Breast epithelium (tissue), 4 donors: ENCODE data around the gene NFE2L2. TPM values are rescaled to one million over a fixed set of nuclear protein-coding genes. Genes with fewer than 3 reads are reported as not detected.
"Not testable (repeated sequence)": the region's sequence is repeated elsewhere in the genome, so short reads cannot be mapped to it uniquely, and the experiment has no call there.

Experiments
- DNase-seq, 2 donors: peaks; one replicate each; pipeline ENCODE4 v3.0.0-alpha.2; 2019; ENCODE audit warnings: low spot score in 2 of 2
- H3K27ac ChIP-seq, 2 donors: fragments of 200-600 bp; sonication (generic) in 1 of 2; one replicate each; pipeline ENCODE4 v1.5.1; 2016 to 2019; ENCODE audit warnings: mild to moderate bottlenecking in 1 of 2
- H3K27me3 ChIP-seq, 2 donors: fragments of 200-600 bp; sonication (generic) in 1 of 2; one replicate each; pipeline versions ENCODE4 v1.5.1 to v1.6.0; 2017 to 2019; ENCODE audit warnings: control low read depth in 1 of 2, mild to moderate bottlenecking in 1 of 2
- H3K36me3 ChIP-seq: fragments of 200-600 bp; one replicate; pipeline ENCODE4 v1.5.1; 2019
- H3K4me1 ChIP-seq, 2 donors: fragments of 200-600 bp; sonication (generic); one replicate each; pipeline ENCODE4 v1.5.1; 2016 to 2019; ENCODE audit warnings: control low read depth in 1 of 2
- H3K4me3 ChIP-seq, 3 donors: fragments of 200-600 bp; sonication (generic); 1 replicate in 2 of 3; 2 replicates in 1 of 3; pipeline ENCODE4 v1.5.1; 2016 to 2019; ENCODE audit warnings: mild to moderate bottlenecking in 3 of 3, moderate library complexity in 2 of 3
- H3K9me3 ChIP-seq, 2 donors: fragments of 200-600 bp; sonication (generic) in 1 of 2; one replicate each; pipeline ENCODE4 v1.5.1; 2016 to 2019; ENCODE audit warnings: control low read depth in 1 of 2
- CTCF ChIP-seq, 3 donors: fragments of 450-650 bp; IDR thresholded peaks; one replicate each; pipeline ENCODE4 v1.5.1; 2016 to 2017; ENCODE audit warnings: antibody characterized with exemption in 3 of 3, mild to moderate bottlenecking in 3 of 3, moderate library complexity in 3 of 3
- POLR2A ChIP-seq: fragments of 450-650 bp; IDR thresholded peaks from one replicate; pipeline ENCODE4 v1.6.1; 2016; ENCODE audit warnings: antibody characterized with exemption, mild to moderate bottlenecking, moderate library complexity
- POLR2AphosphoS5 ChIP-seq, 3 donors: sonication (generic); formaldehyde crosslinking; IDR thresholded peaks; one replicate each; pipeline ENCODE4 v1.6.1; 2017; ENCODE audit warnings: antibody characterized with exemption in 3 of 3
- intact Hi-C: fragments of 100-400 bp; cut with DNase I; formaldehyde crosslinking; loops from one replicate; pipeline ENCODE4 v1.15.1; 2023; ENCODE audit warnings: low total_unique reads
- total RNA-seq, 3 donors: library from RNA; depleted of rRNA; stranded (reverse); fragments of >200 nt; gene quantifications; one replicate each; pipeline ENCODE4 v1.1.0, GENCODE V29; 2016

Gene NFE2L2
- 100 to 1,000 TPM in 2 of 3 donors, 10 to 100 TPM in 1; 63.8 to 133 (median 124) TPM for total RNA-seq

GRCh38 chr2:177264693-177265587 is at the start of gene NFE2L2:
NFE2L2 (minus strand) TSS chr2:177264727; CDS start chr2:177264576, 151 bp downstream.
- intact Hi-C loops: loop anchor here (2.0 kb wide), 1 partner anchor 52 kb away; the partner anchor contains the start of gene HNRNPA3
- peak within 1 kb of the TSS; percentile 100 for H3K27ac ChIP-seq
- H3K4me3 ChIP-seq: peak within 1 kb of the TSS; percentile 75 to 99 (median 98)
- H3K36me3 ChIP-seq: no peaks in the 10 kb centered on the region
- H3K27me3 ChIP-seq: no peaks in the 10 kb centered on the region
- DNase-seq: peak; percentile 89 to 90
- no peaks in the 10 kb centered on the region for H3K9me3 ChIP-seq
- peaks cover 0 to 13% of the 10 kb centered on the region in 2 donors for H3K4me1 ChIP-seq
- TF ChIP-seq POLR2AphosphoS5 (IDR thresholded peaks at IDR 0.05) (peak; percentile 93 to 94 (median 93)), POLR2A (peak; percentile 96), CTCF (IDR thresholded peaks at IDR 0.05) (peak in 1 of 3 donors; percentile 6)

- intact Hi-C loops: no loop called here
- Histone ChIP-seq H3K27ac (peak overlapping the region; percentile 30 to 54), H3K9me3 (no peaks in the 10 kb centered on the region), H3K36me3 (no peaks in the 10 kb centered on the region), H3K4me3 (no peak overlapping the region), H3K4me1 (no peaks in the 10 kb centered on the region), H3K27me3 (no peaks in the 10 kb centered on the region)
- TF ChIP-seq CTCF (IDR thresholded peaks at IDR 0.05): no peak
- no peak for TF ChIP-seq POLR2A
- no peak for TF ChIP-seq POLR2AphosphoS5 (IDR thresholded peaks at IDR 0.05)
- no peak for DNase-seq
Measured at GRCh38 chr2:177314194-177314593, 49.7 kb upstream of the NFE2L2 start.

- Histone ChIP-seq H3K4me3 (no peak overlapping the region), H3K9me3 (no peaks in the 10 kb centered on the region), H3K36me3 (no peaks in the 10 kb centered on the region), H3K27me3 (no peaks in the 10 kb centered on the region), H3K27ac (peak overlapping the region; percentile 4 to 54), H3K4me1 (no peaks in the 10 kb centered on the region)
- no peak for TF ChIP-seq POLR2A
- TF ChIP-seq POLR2AphosphoS5 (IDR thresholded peaks at IDR 0.05): no peak
- TF ChIP-seq CTCF (IDR thresholded peaks at IDR 0.05): no peak
- intact Hi-C loops: no loop called here
- peak in 1 of 2 donors; percentile 45 for DNase-seq
Measured at GRCh38 chr2:177313162-177313781, 48.7 kb upstream of the NFE2L2 start.

- no peaks in the 10 kb centered on the region for H3K36me3 ChIP-seq
- intact Hi-C loops: no loop called here
- no peaks in the 10 kb centered on the region for H3K9me3 ChIP-seq
- H3K27ac ChIP-seq: peak overlapping the region in 1 of 2 donors; percentile 25
- no peaks in the 10 kb centered on the region for H3K4me1 ChIP-seq
- TF ChIP-seq POLR2A (no peak), POLR2AphosphoS5 (IDR thresholded peaks at IDR 0.05) (no peak), CTCF (IDR thresholded peaks at IDR 0.05) (no peak)
- H3K27me3 ChIP-seq: no peaks in the 10 kb centered on the region
- no peak overlapping the region for H3K4me3 ChIP-seq
- no peak for DNase-seq
Measured at GRCh38 chr2:177312562-177312961, 48.0 kb upstream of the NFE2L2 start.

- H3K27me3 ChIP-seq, intact Hi-C loops, DNase-seq, H3K4me3 ChIP-seq, H3K4me1 ChIP-seq, H3K9me3 ChIP-seq, H3K36me3 ChIP-seq, H3K27ac ChIP-seq: not testable (repeated sequence)
Measured at GRCh38 chr2:177309672-177310309, 45.3 kb upstream of the NFE2L2 start.
